Measurements from ENCODE around the gene JAK1. TPM values are rescaled to one million over a fixed set of nuclear protein-coding genes. Genes with fewer than 3 reads are reported as not detected.

Gene JAK1
- total RNA-seq, 1 experiment from 2014 or later, result 339 TPM

- H3K4me3 ChIP-seq (ENCODE audit: low read depth, low read length, poor library complexity, severe bottlenecking), result peak overlapping the region; percentile 57
Measured at GRCh38 chr1:65003316-65003664, 36.9 kb upstream of the JAK1 start.

GRCh38 chr1:65002508-65003315 lies 36.4 kb upstream of the JAK1 start:
- TF ChIP-seq EZH2 (IDR thresholded peaks at IDR 0.05; ENCODE audit: borderline replicate concordance, low read depth, low read length, poor library complexity, severe bottlenecking), result no peak
- TF ChIP-seq CTCF (conservative IDR thresholded peaks at IDR 0.05; ENCODE audit: low read depth, low read length), result no peak
- intact Hi-C loops (cut with micrococcal nuclease; ENCODE audit: unreplicated experiment), result loop anchor here (5.0 kb wide), 1 partner anchor 35 kb away; the partner anchor contains the start of gene JAK1
- Histone ChIP-seq H3K27me3 (replicated peaks; ENCODE audit: insufficient read depth, low read depth, low read length, poor library complexity) (no peaks in the 10 kb centered on the region), H3K4me1 (ENCODE audit: insufficient read depth, low read length, poor library complexity, severe bottlenecking) (peaks cover 30% of the 10 kb centered on the region), H3K9me3 (ENCODE audit: low read depth, low read length, poor library complexity, severe bottlenecking) (peaks cover 15% of the 10 kb centered on the region), H3K4me3 (ENCODE audit: low read depth, low read length, poor library complexity, severe bottlenecking) (peak overlapping the region; percentile 57), H3K27ac (ENCODE audit: low read depth, low read length, poor library complexity, severe bottlenecking) (peak overlapping the region; percentile 94), H3K36me3 (ENCODE audit: insufficient read depth, low read length, poor library complexity, severe bottlenecking) (peaks cover 7% of the 10 kb centered on the region)
- ChIA-PET POLR2A (ENCODE audit: low non-redundant PET) (interaction anchor here (0.6 kb wide), 3 partner anchors 24 to 82 kb away, joined by 5 to 6 read pairs (median 5); no protein-coding TSS in a partner anchor), CTCF (interaction anchor here (0.6 kb wide), 1 partner anchor 24 kb away, joined by 4 read pairs; no protein-coding TSS in a partner anchor)
- DNase-seq (ENCODE audit: low spot score), result peak; percentile 90
- no TSS peak for BruUV-seq (replicated peaks)

More at GRCh38 chr1:65003316-65003664, 36.9 kb upstream of the JAK1 start:
- Histone ChIP-seq H3K27me3 (replicated peaks; ENCODE audit: insufficient read depth, low read depth, low read length, poor library complexity) (no peaks in the 10 kb centered on the region), H3K4me1 (ENCODE audit: insufficient read depth, low read length, poor library complexity, severe bottlenecking) (peaks cover 34% of the 10 kb centered on the region), H3K36me3 (ENCODE audit: insufficient read depth, low read length, poor library complexity, severe bottlenecking) (peaks cover 7% of the 10 kb centered on the region), H3K9me3 (ENCODE audit: low read depth, low read length, poor library complexity, severe bottlenecking) (peaks cover 10% of the 10 kb centered on the region), H3K27ac (ENCODE audit: low read depth, low read length, poor library complexity, severe bottlenecking) (peak overlapping the region; percentile 94)
- TF ChIP-seq EZH2 (IDR thresholded peaks at IDR 0.05; ENCODE audit: borderline replicate concordance, low read depth, low read length, poor library complexity, severe bottlenecking), result no peak
- no peak for TF ChIP-seq CTCF (conservative IDR thresholded peaks at IDR 0.05; ENCODE audit: low read depth, low read length)
- no peak for DNase-seq (ENCODE audit: low spot score)
- POLR2A ChIA-PET (ENCODE audit: low non-redundant PET), result no interaction called here
- CTCF ChIA-PET, result no interaction called here
- BruUV-seq (replicated peaks), result TSS peak; percentile 71
- intact Hi-C loops (cut with micrococcal nuclease; ENCODE audit: unreplicated experiment), result loop anchor here (5.0 kb wide), 1 partner anchor 36 kb away; the partner anchor contains the start of gene JAK1

- peaks cover 16% of the 10 kb centered on the region for H3K9me3 ChIP-seq (ENCODE audit: low read depth, low read length, poor library complexity, severe bottlenecking)
- intact Hi-C loops (cut with micrococcal nuclease; ENCODE audit: unreplicated experiment), result loop anchor here (5.0 kb wide), 1 partner anchor 35 kb away; the partner anchor contains the start of gene JAK1
- peaks cover 7% of the 10 kb centered on the region for H3K36me3 ChIP-seq (ENCODE audit: insufficient read depth, low read length, poor library complexity, severe bottlenecking)
- TSS peak; percentile 63 for BruUV-seq (replicated peaks)
- H3K27ac ChIP-seq (ENCODE audit: low read depth, low read length, poor library complexity, severe bottlenecking), result peak overlapping the region; percentile 94
- no peak for DNase-seq (ENCODE audit: low spot score)
- H3K27me3 ChIP-seq (replicated peaks; ENCODE audit: insufficient read depth, low read depth, low read length, poor library complexity), result no peaks in the 10 kb centered on the region
- ChIA-PET POLR2A (ENCODE audit: low non-redundant PET) (no interaction called here), CTCF (no interaction called here)
- H3K4me1 ChIP-seq (ENCODE audit: insufficient read depth, low read length, poor library complexity, severe bottlenecking), result peaks cover 29% of the 10 kb centered on the region
- TF ChIP-seq EZH2 (IDR thresholded peaks at IDR 0.05; ENCODE audit: borderline replicate concordance, low read depth, low read length, poor library complexity, severe bottlenecking) (no peak), CTCF (conservative IDR thresholded peaks at IDR 0.05; ENCODE audit: low read depth, low read length) (no peak)
- peak overlapping the region; percentile 57 for H3K4me3 ChIP-seq (ENCODE audit: low read depth, low read length, poor library complexity, severe bottlenecking)
Measured at GRCh38 chr1:65002156-65002507, 35.8 kb upstream of the JAK1 start.
